ENCODE data around the gene C2CD2. TPM values are rescaled to one million over a fixed set of nuclear protein-coding genes. Genes with fewer than 3 reads are reported as not detected.

The C2CD2 gene
- total RNA-seq, 1 donor from 2014 or later: 6.7 TPM

GRCh38 chr21:41836166-41837015 is 117.4 kb downstream of the C2CD2 start:
- Mint-ChIP-seq H3K9me3 (peaks cover 10% of the 10 kb centered on the region), H3K27ac (peak overlapping the region; percentile 56), H3K4me3 (no peak overlapping the region), H3K4me1 (peaks cover 47% of the 10 kb centered on the region), H3K27me3 (no peaks in the 10 kb centered on the region), H3K36me3 (ENCODE audit: low read depth) (peaks cover 67% of the 10 kb centered on the region)
- DNase-seq: no peak
- TF ChIP-seq, protein P1, sequence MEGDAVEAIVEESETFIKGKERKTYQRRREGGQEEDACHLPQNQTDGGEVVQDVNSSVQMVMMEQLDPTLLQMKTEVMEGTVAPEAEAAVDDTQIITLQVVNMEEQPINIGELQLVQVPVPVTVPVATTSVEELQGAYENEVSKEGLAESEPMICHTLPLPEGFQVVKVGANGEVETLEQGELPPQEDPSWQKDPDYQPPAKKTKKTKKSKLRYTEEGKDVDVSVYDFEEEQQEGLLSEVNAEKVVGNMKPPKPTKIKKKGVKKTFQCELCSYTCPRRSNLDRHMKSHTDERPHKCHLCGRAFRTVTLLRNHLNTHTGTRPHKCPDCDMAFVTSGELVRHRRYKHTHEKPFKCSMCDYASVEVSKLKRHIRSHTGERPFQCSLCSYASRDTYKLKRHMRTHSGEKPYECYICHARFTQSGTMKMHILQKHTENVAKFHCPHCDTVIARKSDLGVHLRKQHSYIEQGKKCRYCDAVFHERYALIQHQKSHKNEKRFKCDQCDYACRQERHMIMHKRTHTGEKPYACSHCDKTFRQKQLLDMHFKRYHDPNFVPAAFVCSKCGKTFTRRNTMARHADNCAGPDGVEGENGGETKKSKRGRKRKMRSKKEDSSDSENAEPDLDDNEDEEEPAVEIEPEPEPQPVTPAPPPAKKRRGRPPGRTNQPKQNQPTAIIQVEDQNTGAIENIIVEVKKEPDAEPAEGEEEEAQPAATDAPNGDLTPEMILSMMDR (IDR thresholded peaks at IDR 0.05): no peak
- POLR2A ChIA-PET: no interaction called here
- no peak for ATAC-seq (ENCODE audit: low read depth)
- CTCF ChIA-PET: interaction anchor here (0.9 to 1.6 kb wide), 2 partner anchors 272 to 281 kb away, joined by 4 read pairs; no protein-coding TSS in a partner anchor
- intact Hi-C loops (cut with micrococcal nuclease): no loop called here

GRCh38 chr21:41835711-41836154 is 118.1 kb downstream of the C2CD2 start:
- Mint-ChIP-seq H3K9me3 (peaks cover 4% of the 10 kb centered on the region), H3K4me3 (no peak overlapping the region), H3K4me1 (peaks cover 47% of the 10 kb centered on the region), H3K27me3 (no peaks in the 10 kb centered on the region), H3K36me3 (ENCODE audit: low read depth) (peaks cover 60% of the 10 kb centered on the region), H3K27ac (peak overlapping the region; percentile 56)
- CTCF ChIA-PET: interaction anchor here (0.9 kb wide), 1 partner anchor 282 kb away, joined by 4 read pairs; no protein-coding TSS in a partner anchor
- POLR2A ChIA-PET: no interaction called here
- DNase-seq (no peak), ATAC-seq (ENCODE audit: low read depth) (no peak)
- TF ChIP-seq, protein P1 (IDR thresholded peaks at IDR 0.05): no peak
- intact Hi-C loops (cut with micrococcal nuclease): no loop called here

Other genes with a start within 250 kb of the C2CD2 start
- 0.07 TPM in 1 of 2 replicates, not detected in the other for gene RIPK4, start 187.0 kb downstream of the C2CD2 start, total RNA-seq
- gene PRDM15, start 74.7 kb downstream of the C2CD2 start, total RNA-seq: 12.8 and 13.6 TPM in 2 replicates
- gene ZBTB21, start 56.3 kb upstream of the C2CD2 start, total RNA-seq: 24.2 and 25.4 TPM in 2 replicates
- 0.04 TPM in 1 of 2 replicates, not detected in the other for gene UMODL1, start 117.3 kb upstream of the C2CD2 start, total RNA-seq